Embryonic facial prominence (tissue), 1 donor: Measurements from ENCODE around the gene AEBP1.

ENCODE experiments used
- DNase-seq: peaks from one replicate; pipeline ENCODE4 v3.0.0-alpha.2; 2016; ENCODE audit errors: extremely low spot score

AEBP1 gene

DNA sequence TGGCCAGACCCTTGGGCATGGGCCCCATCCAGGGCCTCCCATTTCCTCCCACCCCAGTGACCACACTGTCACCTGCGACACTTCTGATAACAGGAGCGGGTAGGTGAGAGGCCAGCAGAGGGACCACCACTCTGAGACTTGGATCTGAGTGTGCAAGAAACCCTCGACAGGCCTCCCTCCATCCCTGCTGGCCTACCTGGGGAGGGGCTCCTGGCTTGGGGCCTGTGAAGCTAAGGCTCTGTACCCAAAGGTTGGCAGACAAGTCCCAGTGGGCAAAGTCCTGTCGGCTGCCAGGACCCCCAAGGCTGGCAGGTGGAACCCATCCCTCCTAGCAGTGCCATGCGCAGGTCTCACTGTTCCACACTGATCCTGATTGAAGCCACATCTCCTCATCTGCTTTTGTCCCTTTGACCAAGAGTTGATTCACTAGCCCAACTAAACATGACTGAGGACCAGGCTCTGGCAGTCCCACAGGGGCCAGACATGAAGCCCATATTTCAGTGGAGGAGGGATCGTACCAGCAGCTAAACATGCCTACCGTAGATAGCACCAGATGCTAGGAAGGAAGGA is 37.6 kb upstream of the AEBP1 start:
- DNase-seq: no peak

- no peak for DNase-seq
These were observed 36.8 kb upstream of the AEBP1 start for GRCh38 chr7:44067064-44067951.

DNA sequence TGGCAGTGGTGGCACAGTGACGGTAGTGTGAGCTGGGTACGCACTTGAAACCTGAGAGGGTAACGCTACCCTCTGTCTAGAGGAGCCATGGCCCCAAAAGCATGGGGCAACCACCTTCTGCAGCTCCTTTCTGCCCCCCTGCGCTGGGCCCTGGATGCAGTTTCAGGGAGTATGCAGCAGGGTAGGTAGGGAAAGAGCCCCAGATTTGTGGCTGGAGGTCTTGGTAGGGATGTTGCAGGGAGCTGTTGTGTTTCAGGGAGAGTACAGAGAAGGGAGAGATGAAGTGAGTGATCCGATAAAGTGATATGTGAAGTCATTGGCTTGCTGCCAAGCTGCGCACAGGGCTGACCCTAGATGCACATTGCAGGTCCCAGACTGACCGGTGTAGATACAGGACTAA is 36.1 kb upstream of the AEBP1 start:
- no peak for DNase-seq

DNA sequence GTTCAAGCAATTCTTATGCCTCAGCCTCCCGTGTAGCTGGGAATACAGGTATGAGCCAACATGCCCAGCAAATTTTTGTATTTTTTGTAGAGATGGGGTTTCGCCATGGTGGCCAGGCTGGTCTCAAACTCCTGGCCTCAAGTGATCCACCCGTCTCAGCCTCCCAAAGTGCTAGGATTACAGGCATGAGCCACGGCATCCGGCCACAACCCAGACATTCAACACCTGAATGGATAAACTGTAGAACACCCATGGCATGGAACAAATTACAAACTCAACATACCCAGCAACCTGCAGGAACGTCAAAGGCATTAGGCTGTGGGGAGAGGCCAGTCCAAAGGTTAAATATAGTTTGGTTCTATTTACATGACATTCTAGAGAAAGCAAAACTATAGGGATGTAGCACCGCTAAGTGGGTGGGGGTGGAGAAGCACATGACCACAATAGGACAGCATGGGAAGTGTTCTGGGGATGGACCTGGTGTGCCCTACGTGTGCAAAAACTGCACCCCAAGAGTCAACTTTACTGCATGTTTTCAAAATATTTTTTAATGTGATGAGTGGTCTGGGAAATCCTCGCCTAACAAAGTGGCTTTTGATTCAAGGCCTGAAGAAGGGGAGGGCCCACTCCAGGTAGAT is 32.3 kb upstream of the AEBP1 start:
- no peak for DNase-seq

DNA sequence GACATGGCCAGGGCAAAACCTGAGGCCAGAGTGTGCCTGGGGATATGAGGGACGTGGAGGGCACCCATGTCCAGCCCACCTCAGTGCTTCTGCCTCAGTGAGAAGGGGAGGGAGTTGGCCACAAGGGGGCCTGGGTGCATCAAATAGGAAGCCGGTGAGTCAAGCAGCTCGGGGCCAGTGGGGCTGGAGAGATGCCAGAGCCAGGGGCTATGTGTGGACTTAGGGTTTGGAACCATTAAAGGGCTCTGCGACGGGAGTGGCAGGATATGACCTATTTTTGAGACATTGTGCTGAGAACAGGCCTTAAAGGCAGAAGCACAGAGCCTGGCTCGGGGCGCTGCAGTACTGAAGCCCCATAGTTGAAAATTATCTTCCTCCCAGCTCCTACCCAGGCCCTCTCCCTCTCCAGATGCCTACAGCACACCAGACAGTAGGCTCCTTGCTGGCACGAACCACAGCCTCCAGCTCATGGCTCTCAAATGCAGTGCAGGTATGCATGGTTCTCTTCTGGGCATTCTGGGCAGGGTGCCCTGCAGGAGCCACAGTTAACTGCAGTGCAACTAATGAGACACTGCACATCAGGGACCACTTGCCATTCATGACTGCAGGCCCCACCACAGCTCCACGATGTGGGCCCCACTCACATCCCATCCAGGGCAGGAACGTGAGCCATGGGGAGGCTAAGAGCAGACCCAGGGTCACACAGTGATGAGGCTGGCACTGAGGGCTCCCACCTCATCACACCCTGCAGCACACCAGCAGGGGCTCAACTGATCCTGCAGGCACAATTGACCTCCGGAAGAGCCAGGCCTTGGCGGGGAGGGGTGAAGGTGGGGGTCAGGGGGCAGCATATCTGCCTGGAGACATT is 31.5 kb upstream of the AEBP1 start:
- no peak for DNase-seq

- DNase-seq: no peak
These were observed 30.3 kb upstream of the AEBP1 start for GRCh38 chr7:44073664-44074348.

DNA sequence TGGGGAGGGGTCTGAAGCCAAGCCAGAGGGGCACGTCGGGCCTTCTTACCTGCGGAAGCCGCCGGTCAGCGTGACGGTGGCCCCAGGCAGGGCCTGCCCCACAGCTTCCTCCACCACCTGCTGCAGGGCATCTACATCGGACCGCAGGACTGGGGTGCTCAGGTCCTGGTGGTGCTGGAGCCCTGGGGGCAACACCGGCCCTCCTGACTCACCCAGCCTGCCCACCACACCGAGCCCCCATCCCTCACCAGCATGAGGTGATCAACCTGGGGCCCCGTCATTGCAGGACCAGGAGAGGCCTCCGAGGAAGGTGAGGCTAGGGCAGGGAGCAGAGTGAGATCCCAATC is 29.8 kb upstream of the AEBP1 start:
- DNase-seq: no peak

- no peak for DNase-seq
These were observed 28.7 kb upstream of the AEBP1 start for GRCh38 chr7:44075296-44076075.

DNA sequence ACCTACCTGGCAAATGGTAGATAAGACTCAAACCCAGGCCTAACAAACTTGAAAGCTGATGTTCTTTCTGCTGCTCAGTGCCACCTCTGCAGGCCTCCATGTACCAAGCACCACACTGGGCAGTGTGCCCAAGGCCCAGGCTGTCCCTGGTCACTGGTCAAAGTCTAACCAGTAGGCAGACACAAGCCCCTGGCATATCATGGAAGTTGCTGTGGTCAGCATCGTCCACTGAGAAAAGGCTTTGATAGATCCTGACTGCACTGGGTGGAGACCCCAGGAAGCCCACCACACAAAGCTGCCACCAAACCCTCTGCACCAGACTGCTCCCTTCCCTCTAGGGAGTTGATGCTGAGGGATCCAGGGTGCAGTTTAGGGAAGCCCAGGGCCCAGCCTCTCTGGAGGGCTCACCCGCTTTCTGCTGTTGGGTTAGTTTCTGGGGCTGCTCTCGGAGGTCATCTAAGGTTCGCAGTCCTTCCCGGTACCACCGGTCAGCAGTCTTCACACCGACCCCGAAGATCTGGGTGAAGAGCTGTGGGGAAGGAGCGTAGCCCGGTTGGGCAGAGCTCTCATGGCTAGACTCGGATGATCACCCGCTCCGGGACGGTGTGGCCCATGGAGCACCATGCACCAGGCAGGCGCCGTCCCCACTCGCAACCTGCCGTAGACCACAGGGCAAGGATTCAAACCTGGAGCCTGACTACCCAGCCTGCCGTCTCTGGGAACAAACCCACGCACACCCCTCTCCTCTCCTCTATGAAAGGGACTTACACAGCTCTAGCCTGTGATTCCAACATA is 27.8 kb upstream of the AEBP1 start:
- DNase-seq: no peak

GRCh38 chr7:44077061-44077460 is 27.1 kb upstream of the AEBP1 start:
- no peak for DNase-seq

- DNase-seq: no peak
These were observed 26.5 kb upstream of the AEBP1 start for GRCh38 chr7:44077681-44078091.

DNA sequence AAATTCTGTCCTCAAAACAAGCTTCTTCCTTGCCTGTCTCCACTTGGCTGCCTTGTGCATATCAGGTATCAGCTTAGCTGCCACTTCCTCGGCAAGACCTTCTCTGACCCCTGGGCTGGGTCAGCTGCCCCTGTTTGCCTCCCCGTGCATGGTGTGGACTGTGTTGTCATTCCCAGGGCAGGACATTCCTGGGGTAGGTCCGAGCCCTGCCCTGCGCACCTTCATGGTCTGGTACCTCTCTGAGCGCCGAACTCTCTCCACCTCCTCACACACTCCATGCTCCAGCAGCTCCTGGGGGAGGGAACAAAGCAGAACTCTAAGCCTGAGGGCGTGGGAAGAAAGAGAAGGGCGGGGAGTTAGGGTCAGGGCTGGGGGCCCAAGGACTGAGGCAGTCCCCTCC is 25.6 kb upstream of the AEBP1 start:
- no peak for DNase-seq

DNA sequence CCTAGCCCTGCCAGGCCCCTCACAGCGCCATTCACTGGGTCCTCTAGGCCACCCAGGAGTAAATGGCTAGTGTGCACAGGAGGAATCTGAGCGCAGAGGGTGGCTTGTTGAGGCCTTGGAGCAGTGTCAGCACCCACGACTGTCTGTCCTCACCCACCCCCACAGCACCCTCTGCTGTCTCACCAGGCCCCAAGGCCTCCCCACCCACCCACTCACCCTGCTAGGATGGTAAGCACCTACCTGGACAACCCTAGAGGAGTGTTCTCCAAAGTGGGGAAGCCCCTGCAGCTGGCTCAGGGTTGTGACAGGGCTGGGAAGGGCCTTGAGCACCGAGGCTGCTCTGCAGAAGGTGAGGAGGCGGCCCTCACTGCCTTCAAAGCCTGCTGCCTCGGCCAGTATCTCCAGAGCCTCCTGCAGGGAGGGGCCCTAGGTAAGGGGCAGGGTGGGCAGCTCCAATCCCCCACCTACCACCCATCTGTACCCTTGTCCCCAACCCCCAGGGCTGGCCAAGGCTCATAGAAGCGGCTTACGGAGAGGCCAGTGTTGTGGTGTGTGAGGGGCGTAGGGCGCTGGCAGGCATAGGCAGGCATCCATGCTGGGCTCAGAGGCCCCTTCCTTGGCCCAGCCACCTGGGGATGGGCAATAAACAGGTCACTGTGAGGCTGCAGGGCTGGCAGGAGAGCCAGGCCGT is 24.7 kb upstream of the AEBP1 start:
- DNase-seq: no peak

DNA sequence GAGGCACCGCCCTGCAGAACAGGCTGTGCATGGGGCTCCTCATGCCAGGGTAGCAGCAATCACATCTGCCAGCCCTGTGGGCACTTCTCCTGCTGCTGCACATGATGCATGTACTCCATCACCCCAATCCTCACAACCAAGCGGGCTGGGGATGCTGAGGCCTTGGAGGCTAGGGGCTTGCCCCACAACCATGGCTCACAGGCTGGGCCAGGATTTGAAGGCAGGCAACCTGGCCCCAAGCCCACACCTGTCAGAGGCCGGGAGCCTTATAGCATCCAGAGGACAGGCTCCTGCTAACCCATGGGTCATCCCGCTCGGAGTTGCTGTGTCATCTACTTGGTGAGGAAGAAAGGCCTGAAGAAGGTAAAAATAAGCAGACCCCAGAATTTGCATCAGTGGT is 24.0 kb upstream of the AEBP1 start:
- DNase-seq: no peak

DNA sequence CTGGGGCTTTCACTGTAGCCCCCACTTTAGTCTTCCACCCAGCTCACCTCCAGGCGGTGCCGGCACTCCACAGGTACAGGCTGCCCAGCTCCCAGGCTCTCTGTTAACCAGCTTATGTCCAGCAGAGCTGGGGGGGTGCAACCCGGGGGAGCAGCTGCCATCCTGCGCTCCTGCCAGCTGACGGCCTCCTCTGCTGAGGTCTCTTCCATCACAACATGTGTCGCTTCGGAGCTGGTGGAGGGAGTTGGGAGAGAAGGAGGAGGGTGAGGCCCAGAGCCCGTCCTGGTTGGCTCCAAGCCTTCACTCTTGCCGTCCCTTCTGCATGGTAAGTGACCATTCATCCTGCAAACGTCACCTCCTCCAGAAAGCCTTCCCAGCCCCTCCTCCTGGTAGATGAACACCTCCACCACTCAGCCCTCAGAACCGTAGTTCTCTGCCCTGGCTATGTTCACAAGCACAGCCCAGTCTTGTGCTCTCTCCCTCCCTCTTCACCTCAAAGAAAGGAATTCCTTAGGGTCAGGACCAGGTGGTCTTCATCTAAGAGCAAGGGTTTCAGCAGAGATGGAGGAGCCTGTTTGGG is 23.4 kb upstream of the AEBP1 start:
- no peak for DNase-seq

- DNase-seq: no peak
These were observed 22.8 kb upstream of the AEBP1 start for GRCh38 chr7:44081266-44081748.

DNA sequence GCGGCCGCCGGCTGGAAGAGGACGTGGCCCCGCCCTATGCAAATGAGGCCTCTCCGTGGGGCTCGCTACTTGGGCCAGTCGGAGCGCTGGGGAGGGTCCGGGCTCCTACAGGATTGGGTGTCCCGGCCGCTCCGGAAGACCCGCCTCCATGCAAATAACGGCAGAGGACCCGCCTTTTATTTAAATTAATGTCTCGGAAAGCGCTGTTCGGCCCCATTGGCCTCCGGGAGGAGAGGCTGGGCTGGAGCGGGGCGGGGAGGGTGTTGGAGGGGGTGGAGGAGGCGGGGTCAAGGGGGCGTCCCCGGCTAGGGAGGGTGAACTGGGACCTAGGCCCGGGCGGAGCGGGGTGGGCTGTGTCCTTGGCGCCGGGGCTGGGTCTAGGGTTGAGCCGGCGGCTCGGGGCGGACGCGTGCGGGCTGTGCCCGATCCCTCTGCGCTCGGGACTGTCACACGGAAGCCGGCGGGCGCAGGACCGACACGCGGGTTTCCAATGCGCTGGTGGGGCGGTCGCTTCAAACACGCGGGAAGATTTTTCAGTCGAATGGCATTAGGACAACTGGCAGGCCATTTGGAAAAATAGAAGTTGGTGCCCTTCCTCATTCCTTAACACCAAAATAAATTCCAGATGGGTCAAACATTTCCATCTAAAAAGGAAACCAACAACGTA is 21.5 kb upstream of the AEBP1 start:
- peak; percentile 98 for DNase-seq

GRCh38 chr7:44083796-44084195 is 20.3 kb upstream of the AEBP1 start:
- DNase-seq: no peak
